Ramos (cell line): ENCODE data around the gene PLEK.

ENCODE experiments used
- in situ Hi-C: fragments of 300-500 bp; cut with MboI; formaldehyde crosslinking; loops from one replicate; pipeline ENCODE4 v1.14.3; 2022; ENCODE audit warnings: low sequenced_read_pairs; ENCODE audit not compliant: unreplicated experiment

Gene PLEK

DNA sequence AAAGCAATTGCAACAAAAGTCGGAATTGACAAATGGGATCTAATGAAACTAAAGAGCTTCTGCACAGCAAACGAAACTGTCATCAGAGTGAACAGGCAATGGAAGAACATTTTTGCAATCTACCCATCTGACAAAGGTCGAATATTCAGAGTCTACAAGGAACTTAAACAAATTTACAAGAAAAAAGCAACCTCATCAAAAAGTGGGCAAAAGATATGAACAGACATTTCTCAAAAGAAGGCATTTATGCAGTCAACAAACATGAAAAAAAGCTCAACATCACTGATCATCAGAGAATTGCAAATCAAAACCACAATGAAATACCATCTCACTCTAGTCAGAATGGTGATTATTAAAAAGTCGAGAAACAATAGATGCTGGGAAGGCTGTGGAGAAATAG, 16.0 kb upstream of the PLEK start:
- in situ Hi-C loops, result loop anchor here (25.0 kb wide), 1 partner anchor 563 kb away; no protein-coding TSS in a partner anchor

DNA sequence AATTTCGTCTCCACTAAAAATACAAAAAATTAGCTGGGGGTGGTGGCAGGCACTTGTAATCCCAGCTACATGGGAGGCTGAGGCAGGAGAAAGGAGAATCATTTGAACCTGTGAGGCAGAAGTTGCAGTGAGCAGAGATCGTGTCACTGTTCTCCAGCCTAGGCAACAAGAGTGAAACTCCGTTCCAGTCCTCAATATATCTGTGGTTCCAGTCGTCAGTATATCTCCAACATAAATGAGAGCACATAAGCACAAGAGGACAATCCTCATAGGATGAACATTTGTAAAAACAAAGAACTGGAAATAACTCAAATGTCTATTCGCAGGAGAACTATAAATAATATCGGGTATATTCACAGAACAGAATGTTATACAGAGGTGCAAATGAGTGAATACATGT, 13.1 kb upstream of the PLEK start:
- in situ Hi-C loops, result no loop called here

DNA sequence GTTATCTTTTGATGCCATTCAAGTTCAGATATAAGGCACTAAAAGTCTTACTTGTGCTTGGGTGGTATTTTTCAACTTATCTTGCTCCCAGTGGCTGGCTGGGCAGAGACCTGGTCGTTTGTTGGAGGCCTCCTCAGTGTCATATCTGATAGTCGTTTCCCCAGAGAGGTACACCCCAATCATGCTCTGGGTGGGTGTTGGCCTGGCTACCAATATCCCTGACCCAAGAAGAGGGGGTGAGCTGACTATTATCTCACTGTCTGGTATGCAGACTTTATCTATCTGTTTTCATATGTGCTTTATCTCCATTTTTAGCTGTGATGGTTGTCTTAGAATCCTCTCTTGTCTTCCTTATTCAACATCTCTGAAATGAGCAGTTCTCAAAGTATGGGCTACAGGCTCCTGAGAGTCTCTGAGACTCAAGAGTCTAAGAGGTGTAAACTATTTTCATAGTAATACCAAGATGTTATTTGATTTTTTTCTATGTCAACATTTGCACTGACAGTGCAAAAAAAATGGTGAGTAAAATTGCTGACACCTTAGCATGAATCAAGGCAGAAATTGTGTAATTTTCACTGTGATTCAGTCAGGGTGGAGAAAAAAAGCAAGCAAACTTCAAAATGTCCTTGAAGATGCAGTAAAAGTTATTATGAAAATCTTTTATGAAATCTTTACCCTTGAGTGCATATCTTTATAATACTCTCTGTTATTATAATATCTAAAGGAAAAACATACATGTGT, 12.3 kb upstream of the PLEK start:
- in situ Hi-C loops, result no loop called here

- in situ Hi-C loops, result no loop called here
Measured at GRCh38 chr2:68356599-68357239, 8.4 kb upstream of the PLEK start.

DNA sequence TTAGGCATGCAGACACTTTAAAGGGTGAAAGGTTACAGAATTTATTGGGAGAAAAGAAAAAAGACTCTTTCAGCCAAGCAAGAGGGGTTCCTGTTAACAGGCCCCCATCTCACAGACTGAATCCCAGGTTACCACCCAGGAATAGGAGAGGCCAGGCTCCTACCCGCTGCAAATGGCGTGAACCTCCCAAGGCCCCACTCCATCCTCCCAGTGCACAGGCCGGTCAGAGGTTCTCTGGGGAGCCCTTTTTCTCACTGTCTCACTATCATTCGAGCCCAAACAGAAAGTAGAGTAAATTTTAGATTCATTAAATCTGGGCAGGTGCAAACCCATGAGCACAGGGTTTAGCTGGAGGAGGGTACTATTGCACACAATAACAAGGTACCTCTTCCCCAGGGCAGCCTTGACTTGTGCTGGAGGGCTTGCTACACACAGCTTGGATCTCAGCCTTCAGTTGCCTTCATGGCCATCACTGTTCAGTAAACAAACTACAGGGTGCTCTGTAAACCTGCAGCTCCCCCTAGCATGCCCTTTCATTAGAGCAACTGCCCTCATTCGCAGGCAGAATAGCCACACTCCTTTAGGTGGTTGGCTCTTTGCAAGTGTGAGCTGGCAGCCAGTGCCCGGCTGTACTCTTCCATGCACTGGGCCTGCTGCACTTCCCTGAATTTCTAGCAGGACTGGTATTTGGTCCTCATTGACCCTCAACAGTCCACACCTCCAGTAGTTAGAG, 7.3 kb upstream of the PLEK start:
- in situ Hi-C loops, result no loop called here

DNA sequence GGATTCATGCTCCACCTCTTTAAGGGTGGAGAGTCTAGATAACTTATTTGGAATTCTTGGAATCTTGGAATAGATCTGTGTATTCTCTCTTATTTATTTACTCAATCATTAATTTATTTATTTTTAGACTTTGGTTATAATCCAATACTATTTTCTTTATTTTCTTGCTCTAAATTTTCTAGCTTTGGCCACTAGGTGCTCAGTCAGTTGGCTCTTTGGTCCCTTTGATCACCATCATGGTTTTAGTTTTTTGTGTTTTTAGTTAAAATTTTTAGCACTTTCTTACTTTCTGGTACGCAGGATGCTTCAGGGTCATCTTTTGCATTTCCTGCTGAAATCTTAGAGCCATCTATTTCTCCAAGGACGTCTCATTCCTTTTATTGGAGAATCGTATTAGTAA, 5.2 kb upstream of the PLEK start:
- in situ Hi-C loops, result loop anchor here (5.0 kb wide), 1 partner anchor 82 kb away; no protein-coding TSS in a partner anchor

- in situ Hi-C loops, result loop anchor here (5.0 kb wide), 1 partner anchor 80 kb away; no protein-coding TSS in a partner anchor
Measured at GRCh38 chr2:68362069-68362468, 3.0 kb upstream of the PLEK start.

DNA sequence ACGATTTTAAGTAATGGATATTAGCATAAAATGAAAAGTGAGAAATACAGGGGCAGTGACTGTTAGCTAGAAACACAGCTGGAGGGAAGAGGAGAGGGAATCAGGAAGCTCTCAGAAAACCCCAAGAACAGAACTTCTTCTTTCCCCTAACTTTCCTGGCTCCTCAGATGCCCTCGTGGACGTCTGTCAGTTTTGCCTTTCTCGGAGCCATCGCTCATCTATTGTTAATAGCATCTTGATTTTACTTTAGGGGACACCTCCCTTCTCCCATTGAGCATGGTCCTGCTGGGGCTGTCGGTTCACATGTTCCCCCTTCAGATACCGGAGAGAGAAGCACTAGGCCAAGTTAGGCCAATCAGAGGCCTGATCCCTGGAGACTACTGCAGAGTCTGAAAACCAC, 2.3 kb upstream of the PLEK start:
- in situ Hi-C loops, result loop anchor here (5.0 kb wide), 1 partner anchor 80 kb away; no protein-coding TSS in a partner anchor

- in situ Hi-C loops, result loop anchor here (5.0 kb wide), 1 partner anchor 79 kb away; no protein-coding TSS in a partner anchor
Measured at GRCh38 chr2:68363721-68364120, 1.4 kb upstream of the PLEK start.

DNA sequence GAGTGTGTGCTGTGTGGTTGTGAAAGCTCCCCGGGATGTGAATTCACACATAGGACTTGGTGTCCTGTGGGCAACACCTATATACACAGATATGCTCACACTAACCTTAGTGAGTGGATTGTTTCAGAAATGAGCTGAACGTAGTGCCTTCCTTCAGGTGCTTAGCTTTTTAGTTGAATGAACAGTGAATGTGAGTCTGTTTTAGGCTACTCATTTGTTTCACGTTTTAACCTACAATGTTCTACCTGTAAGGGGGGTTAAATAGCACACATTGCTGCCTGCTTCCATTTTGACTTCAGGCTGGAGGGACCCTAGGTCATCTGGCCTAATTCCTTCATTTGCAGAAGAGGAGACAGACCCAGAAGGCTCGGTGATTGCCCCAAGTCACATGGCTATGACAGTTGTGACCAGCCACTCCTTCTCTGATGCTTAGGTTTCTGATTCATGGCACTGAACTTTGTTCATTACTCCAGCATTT, 1.0 kb downstream of the PLEK start:
- in situ Hi-C loops, result no loop called here

GRCh38 chr2:68367953-68368653, 3.0 kb downstream of the PLEK start:
- in situ Hi-C loops, result no loop called here

DNA sequence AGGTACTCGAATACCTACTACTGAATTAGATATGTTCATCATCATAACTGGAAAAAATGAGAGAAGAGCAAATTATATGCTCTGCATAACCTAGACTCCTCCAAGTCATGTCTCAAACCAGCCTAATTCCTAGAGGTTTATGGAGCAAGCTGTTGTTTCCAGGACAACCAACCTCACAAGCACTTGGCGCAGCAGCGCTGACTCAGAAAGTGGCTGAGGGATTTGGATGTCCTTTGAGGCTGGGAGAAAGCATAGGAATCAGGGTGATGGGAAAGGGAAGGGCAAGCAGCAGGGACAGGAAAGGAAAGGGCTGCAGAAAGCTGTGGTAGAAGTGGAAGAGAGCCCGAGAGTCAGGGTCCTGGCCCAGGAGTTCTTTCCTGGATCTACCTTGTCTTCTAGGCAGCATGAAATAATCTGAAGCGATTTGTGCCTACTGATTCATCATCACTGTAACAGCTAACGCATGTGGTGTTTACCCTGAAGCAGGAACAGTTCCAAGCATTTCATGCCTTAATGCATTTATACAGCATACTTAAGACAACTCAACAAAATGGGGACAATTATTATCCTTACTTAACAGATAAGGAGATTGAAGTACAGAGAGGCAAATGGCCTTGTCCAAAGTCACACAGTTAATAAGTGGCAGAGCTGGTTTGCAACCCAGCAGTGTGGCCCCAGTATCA, 3.7 kb downstream of the PLEK start:
- in situ Hi-C loops, result no loop called here

- in situ Hi-C loops, result no loop called here
Measured at GRCh38 chr2:68369337-68369734, 4.3 kb downstream of the PLEK start.

GRCh38 chr2:68371138-68371537, 6.1 kb downstream of the PLEK start:
- in situ Hi-C loops, result no loop called here

DNA sequence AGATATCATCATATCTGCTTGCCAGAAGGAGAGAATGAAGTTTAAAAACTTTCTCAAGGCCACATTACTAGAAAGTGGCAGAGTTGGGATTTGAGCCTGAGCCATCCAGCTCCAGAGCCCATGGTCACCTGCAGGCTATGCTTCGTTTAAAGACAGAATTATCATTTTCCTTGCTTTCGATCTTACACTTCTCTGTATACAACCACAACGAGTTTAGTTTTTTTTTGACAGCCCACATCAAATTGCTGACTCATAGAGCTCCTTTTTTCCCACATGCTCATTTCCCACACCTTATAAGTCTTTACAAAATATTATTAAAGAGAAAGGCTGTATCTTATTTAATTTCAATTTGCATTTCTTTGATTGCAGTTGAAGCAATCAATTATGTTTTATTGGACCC, 6.5 kb downstream of the PLEK start:
- in situ Hi-C loops, result no loop called here

GRCh38 chr2:68372485-68372884, 7.4 kb downstream of the PLEK start:
- in situ Hi-C loops, result no loop called here

GRCh38 chr2:68374184-68374583, 9.1 kb downstream of the PLEK start:
- in situ Hi-C loops, result no loop called here

DNA sequence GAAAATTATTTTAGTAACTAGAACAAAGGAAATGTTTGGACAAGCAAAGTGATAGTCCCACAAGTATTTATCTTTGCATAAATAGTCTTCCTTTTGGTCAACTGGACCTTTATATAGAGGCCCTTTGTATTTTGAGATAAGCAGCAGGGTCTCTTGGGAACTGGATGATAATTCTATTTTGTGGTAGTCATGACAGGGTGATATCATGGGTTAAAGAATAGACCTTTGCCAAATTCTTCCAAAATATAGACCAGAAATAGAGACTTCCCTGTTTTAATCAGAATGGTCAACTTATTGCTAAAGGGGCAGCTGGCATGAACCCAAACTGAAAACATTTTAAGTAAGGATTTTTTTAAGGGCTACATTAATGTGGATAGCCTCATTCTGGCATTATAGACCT, 10.5 kb downstream of the PLEK start:
- in situ Hi-C loops, result loop anchor here (25.0 kb wide), 1 partner anchor 1712 kb away; the partner anchor contains the start of gene PCBP1

DNA sequence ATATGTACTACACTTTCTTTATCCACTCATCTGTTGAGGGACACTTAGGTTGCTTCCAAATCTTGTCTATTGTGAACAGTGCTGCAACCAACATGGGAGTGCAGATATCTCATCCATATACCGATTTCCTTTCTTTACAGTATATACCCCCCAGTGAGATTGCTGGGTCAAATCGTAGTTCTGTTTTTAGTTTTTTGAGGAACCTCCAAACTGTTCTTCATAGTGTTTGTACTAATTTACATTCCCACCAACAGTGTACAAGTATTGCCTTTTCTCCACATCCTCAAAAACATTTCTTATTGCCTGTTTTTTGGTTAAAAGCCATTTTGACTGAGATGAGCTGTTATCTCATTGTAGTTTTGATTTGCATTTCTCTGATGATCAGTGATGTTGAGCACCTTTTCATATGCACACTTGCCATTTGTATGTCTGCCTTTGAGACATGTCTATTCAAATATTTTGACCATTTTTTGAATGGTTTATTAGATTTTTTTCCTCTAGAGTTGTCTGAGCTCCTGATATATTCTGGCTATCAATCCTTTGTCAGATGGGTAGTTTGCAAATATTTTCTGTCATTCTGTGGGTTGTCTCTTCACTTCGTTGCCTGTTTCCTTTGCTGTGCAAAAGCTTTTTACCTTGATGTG, 12.2 kb downstream of the PLEK start:
- in situ Hi-C loops, result loop anchor here (25.0 kb wide), 1 partner anchor 1710 kb away; the partner anchor contains the start of gene PCBP1
